ENCODE results near the gene MZT2B.

DNA sequence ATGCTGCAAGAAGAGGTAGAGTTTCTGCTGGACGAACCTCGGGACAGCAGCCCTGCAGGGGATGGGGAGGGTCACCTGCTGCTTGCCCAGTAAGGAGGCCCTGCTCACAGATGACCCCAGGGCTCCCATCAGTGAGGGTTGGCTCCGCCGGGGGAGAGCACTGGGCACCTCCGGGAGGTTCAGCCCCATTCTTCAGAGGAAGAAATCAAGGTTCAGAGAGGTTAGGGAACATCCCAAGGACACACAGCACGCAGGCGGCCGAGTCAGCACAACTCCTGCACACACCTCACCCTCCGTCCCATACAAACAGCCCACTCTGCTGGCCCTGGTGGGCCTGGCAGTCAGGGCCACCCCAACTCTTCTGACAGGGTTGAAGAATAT lies 25.4 kb upstream of the MZT2B start:
- no peak for TF ChIP-seq POLR2AphosphoS5 (IDR thresholded peaks at IDR 0.05; ENCODE audit: low read depth, low read length)
- TF ChIP-seq TAF1 (IDR thresholded peaks at IDR 0.05; ENCODE audit: borderline replicate concordance, insufficient read depth, low read length) = no peak
- TF ChIP-seq SIN3A (IDR thresholded peaks at IDR 0.05; ENCODE audit: borderline replicate concordance, insufficient read depth, low read length) = no peak
- TF ChIP-seq REST (IDR thresholded peaks at IDR 0.05; ENCODE audit: insufficient read depth in 1 of 2, low read depth in 2 of 2, low read length in 2 of 2) = no peak

Measured in PFSK-1 (cell line).